GM19025 (cell line): ENCODE results near the gene NLRP9.
A peak's percentile ranks its signal among the peaks of the same experiment; 100 is the strongest.

Source experiments
- ATAC-seq: cut with Tn5 transposase; IDR thresholded peaks from one replicate; pipeline ENCODE4 v1.9.1; 2021; ENCODE audit warnings: mild to moderate bottlenecking, low read depth, moderate library complexity; ENCODE audit not compliant: unreplicated experiment

NLRP9 gene

DNA sequence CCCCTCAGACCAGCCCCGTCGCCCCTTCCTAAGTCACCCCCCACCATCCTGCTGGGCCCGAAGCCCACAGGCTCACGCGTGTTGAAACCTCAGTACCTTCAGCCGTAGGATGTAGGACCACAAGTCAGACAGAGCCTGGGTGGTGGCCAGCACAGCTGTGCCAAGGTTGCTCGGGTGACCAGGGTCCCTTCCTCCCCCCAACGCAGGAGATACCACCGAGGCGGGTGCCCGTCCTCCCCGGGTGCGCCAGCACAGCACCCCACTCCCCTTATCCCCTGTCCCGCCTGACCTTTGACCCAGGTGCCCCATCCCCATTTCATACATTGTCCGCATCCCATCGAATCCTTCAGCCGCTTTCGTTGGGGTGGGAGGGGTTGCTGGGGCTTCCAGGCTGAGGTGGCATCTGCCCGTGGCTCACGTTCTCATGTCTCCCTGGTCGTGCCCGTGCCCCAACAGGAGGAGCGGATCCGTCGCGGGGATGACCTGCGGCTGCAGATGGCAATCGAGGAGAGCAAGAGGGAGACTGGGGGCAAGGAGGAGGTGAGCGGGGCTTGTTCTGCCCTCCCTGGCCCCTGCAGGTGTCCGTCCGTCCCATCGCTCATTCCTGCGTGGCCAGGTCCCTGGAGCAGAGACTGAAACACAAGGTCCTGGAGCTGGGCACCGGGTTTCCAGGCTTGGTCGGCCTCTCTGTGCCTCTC, 48.6 kb downstream of the NLRP9 start:
- no peak for ATAC-seq

DNA sequence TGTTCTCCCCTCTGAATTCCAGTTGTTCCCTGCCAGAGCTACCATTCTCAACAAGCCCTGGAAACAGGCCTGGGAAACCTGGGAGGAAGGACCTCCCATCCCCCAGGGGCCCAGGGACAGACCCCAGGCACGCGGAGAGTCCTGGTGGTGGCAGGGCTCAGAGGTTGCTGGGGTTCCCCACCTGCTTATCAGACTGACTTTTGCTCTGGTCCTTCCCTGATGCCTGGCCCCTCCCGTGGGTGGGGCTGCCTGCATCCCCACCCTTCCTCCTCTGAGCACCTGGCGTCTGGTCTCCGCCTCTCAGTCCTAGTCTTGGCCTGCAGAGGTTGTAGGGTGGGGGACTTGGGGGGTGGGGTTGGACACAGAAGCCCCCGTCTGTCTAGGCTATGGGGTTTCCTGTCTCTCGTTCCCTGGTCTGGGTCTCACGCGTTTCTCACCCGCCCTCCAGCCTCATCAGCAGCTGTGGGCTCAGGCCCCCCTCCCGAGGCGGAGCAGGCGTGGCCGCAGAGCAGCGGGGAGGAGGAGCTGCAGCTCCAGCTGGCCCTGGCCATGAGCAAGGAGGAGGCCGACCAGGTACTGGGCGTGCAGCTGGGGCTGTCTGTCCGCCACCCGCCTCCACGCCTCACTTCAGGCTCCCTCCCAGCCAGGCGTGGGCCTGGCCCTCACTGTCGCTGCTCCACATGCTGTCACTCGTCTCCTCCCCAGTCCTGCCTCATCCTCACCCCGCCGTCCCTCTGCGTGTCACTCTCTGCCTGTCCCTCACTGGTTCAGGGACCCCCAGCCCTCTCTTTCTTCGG, 49.6 kb downstream of the NLRP9 start:
- ATAC-seq = no peak

DNA sequence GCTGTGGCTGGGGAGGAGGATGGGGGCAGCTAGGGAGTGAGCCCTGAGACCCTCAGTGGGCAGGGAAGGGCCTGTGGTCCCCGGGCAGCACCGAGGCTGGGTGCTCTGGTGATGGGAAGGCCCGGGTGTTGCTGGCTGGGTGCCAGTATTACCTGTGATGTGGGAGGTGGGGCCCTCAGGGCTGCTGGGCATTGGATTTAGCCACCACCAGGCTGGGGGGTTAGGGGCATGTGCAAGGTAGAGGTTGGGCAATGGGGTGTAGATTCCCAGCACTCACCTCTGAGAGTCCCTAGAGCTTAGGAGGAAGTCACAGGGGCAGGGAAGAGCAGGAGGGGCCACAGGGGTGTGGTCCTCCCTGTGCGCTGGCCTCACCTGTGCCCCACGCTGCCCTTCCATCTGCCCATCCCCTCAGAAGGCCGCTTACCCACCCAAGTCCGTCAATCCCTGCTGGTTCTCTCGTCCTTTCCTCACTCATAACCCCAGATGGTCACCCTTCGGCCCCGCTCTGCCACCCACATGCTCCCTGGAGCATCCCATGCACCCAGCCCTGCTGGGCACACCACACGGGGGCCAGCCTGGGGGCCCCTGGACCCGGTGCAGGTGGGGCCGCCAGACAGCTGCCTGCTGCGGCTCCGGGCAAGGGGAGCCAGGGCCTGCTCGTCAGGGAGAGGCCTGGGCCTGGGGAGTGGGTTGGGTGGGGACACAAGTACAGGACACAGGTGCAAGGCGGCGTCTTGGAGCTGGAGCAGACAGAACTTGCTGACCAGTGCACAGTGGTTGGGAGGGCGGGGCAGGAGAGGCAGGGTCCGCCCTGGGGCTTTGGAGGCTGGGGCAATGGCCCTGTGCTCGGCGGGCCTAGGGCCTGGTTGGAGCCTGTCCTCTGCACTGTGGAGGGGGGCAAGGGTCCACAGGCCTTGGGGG, 50.7 kb downstream of the NLRP9 start:
- ATAC-seq = no peak

DNA sequence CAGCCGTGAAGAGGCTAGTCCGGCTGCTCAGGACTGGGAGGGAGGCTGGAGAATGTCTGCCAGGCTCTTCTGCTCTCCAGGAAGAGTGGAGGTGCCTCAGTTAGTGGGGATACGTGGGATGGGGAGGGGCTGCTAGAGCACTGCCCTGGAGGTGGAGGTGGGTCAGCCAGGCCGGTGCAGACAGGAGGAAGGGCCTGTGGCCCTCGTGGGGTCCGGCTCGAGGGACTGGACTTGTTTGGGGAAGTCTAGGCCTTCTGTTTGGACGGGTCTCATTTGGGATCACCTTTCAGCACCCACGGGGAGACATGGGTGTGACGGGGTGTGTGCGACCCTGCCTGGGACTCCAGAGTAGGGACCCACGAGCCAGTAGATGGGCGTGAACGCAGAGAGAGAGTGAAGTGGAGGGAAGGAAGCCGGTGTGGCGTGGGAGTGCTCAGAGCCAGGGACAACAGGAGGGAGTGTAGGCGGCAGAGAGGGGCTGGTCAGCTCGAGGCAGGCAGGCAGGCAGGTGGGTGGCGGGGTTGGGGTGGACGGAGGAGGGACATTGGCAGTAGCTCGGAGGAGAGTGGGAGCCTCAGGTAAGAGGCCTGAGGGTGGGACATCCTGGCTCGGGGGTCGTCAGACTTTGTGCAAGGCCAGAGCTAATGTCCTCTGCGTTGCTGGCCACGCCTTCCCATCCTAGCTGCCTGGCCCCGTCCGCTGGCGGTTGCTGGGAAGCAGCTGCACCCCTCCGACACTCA, 51.7 kb downstream of the NLRP9 start:
- no peak for ATAC-seq

DNA sequence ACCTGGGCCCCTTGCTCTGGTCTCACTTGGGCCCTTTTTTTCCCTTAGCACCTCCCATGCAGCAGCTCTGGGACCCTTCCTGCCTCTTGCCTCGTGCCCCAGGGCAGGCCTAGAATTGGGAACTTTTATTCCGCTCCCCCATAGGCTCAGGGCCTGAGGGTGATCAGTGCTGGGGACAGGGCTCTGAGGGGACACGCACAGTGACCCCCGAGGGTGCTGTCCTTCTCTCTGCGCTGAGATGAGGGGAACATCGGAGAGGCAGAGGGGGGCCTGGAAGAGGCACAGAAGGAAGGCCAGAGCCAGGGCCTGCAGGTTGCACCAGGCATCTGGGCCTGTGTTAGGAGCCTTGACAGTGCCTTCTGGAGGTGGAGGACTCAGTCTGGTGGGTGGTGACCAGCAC, 52.4 kb downstream of the NLRP9 start:
- no peak for ATAC-seq

DNA sequence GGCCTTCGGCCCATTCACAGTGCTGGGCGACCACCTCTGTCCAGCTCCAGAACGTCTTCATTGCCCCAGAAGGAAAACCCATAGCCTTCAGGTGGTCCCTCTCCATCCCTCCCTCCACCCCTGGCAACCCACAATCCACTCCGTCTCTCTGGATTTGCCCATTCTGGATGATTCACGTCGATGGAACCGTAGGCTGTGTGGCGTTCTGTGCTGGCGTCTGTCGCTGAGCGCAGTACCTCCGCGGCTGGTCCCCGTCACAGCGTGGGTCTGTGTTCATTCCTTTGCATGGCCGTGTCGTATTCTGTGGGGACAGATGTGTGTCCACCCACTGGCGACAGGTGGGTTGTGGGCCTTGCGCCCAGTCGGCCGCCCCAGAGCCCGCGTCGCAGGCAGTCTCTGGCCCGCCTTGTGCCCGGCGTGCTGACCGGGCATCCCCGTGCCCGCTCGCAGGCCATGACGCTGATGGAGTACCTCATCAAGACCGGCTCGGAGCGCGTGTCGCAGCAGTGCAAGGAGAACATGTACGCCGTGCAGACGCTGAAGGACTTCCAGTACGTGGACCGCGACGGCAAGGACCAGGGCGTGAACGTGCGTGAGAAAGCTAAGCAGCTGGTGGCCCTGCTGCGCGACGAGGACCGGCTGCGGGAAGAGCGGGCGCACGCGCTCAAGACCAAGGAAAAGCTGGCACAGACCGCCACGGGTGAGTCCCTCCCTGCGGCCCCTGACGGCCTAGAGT, 53.1 kb downstream of the NLRP9 start:
- no peak for ATAC-seq

DNA sequence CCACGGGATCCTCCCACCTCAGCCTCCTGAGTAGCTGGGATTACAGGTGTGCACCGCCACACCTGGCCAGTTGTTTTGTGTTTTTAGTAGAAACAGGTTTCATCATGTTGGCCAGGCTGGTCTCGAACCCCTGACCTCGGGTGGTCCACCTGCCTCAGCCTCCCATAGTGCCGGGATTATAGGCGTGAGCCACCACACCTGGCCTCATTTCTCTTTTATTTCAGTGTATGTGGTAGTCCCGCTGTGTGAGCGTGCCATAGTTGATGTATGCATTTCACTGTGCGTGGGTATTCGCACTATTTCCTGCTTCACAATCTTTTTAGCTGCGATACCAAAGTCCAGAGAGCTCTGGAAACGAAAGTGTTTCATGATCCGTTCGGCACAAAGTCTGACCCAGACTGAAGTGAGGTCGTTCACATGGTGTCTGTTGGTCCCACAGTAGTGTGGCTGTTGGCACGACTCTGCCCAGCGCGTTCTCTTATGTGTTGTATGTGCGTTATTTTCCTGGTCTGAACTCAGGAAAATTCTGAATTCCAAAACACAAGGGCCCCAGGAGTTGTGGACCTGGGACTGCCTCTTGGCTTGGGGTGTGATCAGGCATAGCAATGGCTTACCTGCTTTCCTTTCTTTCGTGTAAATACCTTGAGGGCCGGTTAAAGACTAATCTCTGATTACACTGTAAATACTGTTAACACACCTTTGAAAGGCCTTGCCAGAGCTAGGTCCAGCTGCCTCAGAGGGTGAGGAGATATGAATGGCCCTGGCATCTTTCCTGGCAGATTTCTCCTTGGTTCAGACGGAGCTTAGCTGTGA, 54.5 kb downstream of the NLRP9 start:
- ATAC-seq = no peak

DNA sequence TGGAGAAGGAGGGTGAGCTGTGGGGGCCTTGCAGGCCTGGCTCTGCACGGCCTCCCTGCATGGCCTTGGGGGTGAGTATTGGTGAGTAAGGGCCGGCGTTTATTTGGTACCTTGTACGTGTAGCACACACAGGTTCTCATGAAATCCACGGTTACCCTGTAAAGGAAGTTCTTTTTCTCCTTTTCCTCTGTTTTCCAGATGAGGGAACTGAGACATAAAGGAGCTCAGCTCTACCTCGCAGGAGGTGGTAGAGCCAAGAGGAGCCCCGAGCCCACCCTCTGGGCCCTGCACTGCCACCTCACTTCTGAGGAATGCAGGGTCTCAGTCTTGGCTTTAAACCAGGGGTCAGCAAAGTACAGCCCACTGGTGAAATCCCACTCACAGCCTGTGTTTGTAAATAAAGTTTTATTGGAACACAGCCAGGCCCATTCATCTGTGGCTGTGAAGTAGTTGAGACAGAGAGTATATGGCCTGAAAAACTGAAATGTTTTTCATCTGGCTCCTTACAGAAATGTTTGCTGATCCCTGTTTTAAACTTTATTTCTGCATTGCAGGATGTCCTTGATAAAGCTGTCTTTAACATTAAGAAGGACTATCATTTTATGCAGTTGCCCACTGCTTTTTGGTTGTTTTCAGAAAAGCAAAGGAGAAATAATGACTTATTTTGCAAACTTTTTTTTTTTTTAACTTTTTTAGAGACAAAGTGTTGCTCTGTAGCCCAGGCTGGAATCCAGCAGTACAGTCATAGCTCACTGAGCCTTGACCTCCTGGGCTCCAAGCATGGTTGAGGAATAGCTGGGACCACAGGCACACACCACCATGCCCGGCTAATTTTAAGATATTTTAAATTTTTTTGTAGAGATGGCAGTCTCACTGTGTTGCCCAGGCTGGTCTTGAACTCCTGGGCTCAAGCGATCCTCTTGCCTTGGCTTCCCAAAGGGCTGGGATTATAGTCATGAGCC, 56.8 kb downstream of the NLRP9 start:
- ATAC-seq = no peak

DNA sequence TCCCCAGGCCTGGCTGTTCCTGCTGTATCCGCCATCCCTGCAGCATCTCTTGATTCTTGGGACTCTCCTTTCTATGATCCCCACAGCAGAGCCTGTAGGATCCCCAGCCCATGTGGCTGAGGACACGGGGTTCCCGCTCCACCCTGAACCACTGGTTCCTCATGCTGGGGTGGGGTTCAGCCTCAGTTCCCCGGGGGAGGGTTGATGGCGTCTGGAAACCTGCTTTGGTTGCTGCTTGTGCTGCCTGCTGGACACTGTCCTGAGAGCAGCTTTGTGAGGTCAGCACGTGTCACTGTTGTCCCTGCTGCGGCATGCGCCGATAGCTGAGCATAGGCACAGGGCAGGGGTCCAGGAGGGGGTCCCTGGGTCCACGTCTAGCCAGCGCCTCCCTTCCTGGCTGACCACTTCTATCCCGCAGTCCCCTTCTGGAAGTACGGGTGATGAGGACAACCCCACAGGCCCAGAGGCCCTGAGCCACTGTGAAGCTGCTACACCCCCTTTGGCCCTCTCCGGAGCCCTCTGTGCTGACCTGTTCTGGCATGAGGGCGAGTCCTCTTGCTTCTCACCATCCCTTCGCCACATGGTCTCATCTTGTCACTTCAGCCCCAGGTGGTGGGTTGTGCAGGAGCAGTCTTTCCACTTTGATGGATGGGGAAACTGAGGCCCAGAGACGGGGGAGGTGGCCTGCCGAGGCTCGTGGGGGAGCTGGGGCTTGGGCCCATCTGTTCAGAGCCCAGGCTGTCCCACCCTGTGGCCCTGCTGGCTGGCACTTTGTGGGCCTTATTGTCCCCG, 57.7 kb downstream of the NLRP9 start:
- no peak for ATAC-seq

DNA sequence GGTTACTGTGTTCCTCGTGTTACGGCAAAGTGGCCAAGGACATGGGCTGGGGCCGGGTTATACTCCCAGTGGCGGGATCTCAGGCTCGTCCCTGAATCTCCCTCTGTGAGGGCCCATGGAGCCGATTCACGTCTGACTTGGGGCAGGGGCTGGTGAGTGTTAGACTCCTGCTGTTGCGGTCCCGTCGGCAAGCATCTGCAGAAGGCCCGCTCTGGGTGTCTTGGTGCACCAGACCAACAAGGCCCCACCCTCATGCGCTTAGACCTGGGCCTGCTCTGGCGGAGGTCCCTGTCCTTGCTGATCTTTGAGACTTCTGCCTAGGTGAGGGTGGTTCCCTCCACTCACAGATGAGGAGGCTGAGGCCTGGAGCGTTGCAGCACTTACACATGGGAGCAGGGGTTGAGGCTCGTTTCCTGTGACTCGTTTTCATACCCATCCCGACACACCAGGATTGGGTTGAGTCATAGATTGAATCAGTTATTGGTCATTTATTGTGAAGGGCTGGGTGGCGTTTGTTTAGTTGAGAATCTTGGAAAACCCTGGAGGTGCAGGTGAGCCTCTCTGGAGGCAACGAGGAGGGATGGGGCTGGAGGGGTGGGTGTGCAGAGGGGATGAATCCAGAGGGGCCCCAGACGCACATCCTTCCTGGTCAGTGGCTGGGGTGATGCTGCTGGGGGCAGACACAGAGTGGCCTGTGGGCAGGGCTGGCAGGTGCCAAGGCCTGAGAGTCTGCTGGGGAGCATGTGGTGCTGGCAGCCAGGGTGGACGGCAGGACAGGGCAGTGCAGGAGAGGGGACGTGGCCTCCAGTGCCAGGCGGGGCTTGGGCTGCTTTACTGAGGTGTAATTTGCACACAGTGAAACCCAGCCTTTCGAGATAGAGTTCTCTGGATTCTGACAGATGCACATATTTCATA, 58.6 kb downstream of the NLRP9 start:
- no peak for ATAC-seq

DNA sequence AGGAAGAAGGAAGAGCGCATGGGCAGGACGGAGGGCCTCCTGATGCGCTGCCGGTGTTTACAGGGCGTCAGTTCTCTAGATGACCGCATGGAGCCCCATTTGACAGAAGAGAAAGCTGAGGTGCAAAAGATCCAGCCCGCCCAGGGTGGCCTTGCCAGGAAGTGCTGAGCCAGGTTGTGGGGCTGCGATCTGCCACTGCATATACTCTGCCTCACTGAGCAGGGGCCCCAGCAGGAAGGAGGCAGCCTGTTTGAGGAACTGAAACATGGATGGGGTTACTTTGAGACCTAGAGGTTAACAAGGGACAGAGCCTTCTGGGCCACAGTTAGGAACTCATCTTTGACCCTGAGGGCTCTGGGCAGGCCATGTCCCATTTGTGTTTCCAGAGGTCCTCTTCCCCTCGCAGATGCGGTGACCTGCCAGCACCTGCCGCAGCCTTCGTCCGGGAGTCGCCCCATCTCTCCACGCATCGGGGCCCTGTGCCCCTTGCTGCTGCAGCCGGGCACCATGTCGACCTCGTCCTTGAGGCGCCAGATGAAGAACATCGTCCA, 60.0 kb downstream of the NLRP9 start:
- ATAC-seq = peak; percentile 61

DNA sequence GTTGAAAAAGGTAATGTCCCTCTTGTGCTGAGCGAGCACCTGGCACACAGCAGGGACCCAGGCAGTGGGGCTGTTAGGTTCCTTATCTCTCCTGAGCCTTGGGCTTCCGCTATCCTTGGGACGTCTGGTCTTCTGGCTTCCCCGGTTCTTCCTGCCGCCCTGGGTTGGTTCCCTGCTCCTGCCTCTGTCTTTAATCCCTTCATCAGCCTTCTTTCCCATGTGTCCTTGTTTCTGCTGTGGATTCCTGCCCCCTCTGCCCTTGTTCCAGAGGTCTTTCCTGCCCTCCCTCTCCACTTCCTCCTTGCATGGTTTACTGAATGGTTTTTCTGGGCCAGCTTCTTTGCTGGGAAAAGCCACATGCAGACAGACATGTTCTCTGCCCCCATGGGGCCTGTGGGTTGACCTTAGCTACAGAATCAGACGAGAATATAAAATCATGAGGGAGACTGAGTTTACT, 60.6 kb downstream of the NLRP9 start:
- ATAC-seq = no peak

DNA sequence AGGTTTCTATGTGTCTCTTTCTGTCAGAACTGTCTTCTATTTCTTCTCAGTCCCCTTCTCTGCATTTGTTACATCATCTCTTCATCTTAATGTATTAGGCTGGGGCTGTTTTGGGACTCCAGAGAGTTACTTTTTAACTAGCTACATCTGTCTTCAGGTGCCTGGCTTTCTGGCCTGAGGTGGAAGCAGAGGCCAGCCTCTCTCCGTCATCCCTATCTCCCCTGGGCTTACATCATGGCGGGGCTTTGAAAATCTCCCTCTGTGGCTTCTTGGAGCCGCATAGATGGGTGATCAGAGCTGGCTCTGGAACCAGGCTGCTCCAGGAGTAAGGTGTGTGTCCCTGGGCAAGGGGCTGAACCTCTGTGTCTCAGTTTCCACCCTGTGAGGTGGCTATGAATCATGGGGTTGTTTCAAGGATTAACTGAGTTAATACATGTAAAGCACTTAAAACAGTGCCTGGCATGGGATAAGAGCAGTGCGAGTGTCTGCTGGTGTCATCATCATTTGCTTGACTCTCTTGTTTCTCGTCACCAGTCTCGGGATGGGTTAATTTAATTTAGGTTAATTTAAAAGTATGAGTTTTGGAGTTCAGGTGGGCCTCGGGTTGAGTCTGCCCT, 61.2 kb downstream of the NLRP9 start:
- ATAC-seq = no peak

DNA sequence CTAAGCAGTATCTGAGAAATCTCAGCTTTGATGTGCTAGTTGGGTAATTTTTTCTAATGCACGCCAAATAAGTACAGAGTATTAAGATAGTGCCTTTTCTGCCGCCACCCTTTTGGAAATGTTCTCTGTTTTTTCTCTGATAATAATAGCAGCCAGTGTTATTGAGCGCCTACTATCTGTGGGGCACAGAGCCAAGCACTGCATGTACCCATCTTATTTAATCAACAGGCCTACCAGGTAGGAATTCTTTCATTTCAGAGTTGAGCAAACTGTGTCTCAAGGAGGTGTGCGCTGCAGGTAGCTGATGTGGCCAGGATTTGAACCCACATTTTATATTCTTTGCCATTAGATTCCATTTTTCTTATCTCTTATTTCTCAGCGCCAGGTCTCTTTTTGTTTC, 61.8 kb downstream of the NLRP9 start:
- no peak for ATAC-seq

DNA sequence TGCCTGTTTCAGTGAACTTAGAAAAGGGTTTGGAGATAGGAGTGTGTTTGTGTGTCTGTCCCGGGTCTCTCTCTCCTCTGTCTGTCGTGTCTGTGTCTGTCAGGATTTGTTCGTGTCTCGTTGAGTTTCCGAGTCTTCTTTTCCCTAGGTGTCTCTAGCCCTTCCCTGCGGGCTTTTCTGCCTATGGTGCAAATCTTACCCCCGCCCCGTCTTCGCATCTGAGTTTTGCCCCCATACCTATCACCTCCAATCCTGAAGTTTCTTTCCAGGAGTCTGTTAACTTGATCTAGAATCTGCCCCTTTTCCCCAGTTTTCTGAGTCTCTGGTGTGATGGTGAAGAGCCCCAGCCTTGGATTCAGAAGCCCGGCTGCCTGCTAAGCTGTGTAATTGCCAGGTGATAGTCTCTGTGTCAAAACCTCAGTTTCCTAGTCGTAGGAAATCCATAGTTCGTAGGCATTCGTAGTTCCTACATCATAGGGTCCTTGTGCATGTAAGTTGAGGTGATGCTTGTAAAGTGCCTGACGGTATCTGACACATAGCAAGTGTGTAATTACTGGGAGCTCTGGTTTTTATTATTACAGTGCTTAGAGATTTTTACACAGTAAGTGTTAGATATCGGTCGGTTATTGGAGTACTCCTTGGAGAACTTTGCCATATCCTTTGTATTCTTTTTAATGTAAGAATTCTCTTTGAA, 62.4 kb downstream of the NLRP9 start:
- no peak for ATAC-seq
